HuH-7.5 (cell line): ENCODE results near the gene ZBTB46.

Experiments
- DNase-seq: peaks from one replicate; pipeline ENCODE4 v3.0.0; 2011; ENCODE audit warnings: low spot score

Gene ZBTB46

DNA sequence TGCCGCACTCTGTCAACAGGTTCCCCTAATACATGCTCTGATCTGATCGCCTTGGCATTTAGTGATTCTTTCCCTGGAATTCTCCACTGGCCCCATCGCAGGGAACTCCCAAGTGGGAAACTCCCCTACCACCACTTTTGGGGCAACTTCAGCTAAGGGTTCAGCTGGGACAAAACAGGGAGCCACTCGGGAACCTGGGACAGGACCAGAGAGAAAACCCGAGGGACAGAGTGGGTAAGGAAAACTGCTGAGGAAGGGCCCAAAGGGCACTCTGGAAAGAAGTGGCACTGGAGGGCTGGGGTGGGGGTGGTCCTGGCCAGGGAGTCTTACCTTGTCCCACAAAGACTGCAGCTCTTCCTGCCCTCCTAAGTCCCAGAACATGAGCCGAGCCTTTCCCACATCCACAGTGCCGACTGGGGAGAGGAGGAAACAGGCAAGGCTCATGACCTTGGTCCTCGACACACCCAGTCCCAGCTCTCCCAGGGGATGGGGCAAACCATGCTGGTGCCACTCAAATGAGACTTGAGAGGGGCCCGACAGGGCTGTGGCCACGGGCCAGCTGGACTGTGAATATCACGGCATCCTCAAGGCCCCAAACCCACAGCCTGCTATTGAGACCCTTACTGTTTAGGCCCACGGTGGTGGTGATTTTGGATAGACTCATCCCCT lies 124.9 kb downstream of the ZBTB46 start:
- DNase-seq: no peak

DNA sequence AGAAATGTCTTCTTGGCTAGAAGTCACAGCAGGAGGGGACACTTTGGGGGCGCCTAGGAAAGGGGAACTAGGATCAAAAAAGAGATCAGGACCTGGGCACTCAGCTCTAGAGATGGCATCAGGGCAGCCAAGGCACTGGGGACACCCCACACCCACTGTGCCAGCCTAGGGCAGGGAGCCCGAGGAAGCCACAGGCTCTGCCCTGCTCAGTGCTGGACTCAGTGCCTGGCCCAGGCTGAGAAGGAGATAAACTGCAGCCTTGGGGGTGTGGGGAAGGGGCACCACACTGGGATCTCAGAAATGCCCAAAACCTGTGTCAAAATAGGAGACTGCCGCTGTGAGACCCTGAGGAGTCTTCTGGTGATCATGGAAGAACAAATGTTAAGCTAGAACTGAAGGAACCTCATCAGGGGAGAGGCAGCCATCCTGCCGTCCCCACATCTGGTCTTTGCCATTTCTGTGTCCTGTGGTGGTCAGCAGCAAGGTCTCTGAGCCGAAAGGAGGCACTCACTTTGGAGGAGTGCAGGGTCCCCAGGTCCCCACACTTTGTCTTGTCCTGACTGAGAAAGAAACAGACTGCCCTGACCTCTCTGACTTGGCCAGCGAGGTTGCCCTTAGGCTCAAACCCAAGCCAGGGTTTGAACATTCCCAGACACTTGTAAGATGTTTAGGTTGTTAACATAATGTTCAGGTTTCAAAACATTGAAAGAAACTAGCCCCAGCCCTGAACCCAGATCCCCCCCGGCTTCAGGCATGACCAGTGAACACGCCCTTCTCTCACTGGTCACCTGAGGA lies 125.6 kb downstream of the ZBTB46 start:
- no peak for DNase-seq

DNA sequence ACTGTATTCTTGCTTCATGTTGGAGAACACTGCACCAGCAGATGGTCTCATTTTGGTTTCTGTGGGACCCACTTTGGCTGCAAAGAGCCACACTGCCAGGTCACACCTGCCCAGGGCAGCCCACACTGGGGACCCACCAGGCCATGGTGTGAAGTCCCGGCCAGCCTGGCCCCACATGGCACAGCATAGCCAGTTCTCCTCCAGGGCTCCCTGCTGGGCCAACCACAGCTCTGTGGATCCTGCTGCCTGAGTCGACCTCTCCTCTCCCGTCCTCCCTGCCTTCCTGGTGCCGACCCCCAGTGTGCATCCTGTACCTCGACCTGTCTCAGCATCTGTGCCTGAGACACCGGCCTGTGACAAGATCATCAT lies 126.3 kb downstream of the ZBTB46 start:
- DNase-seq: no peak

DNA sequence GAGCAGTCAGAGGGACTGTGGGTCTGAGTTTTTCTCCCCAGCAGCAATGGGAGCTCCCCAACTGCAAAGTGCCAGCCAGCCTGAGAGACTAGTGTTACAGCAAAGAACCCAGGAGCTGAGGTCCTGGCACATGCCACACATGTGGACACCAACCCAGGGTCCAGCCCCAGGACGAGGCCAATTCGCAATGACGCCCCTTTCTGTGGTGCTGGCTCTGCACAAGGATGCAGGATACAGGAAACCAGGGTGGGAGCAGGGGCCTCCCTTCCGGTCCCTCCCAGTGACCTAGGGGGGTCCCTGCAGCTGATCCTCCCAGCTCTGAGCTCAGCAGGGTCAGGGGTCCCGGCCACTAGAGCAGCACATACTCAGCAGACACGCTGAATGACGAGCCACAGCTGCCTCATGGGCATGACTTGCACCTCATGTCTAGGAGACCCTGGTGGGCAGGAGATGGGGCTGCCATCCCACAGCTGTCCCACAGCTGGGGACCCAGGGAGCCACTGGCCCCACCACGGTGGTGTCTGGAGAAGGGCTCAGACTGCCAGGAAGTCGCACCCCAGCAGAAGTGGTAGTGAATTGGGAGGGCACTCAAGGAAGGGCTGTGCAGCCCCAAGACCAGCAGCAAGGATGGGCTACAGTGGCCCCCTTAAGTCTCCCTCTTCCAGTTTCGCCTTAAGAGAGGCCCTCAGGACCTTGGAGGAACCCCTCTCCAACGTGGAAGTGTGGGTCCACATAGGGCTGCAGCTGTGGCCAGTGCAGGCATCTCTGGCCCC lies 126.9 kb downstream of the ZBTB46 start:
- DNase-seq: no peak

DNA sequence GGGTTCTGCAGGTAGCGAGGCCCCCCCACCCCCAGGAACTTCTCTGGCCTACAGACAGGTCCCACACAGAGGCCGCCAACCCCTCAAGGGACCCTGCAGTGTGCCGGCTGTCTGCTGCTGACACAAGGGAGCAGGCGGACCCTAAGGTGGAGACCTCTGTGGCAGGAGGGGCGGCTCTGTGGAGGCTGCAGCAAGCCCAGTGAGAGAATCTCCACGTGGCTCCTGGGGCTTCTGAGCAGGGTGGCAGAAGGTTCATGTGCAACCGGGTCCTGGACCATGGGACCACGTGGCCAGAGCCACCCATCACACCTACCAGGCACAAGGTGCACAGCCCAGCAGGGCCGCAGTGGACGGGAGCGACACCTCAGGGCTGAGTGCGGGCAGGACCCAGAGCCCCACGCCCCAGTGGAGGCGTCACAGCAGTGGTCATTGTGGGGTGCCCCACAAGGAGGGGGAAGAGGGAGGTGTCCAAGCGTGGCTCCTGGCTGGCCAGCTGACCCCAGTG lies 127.5 kb downstream of the ZBTB46 start:
- no peak for DNase-seq

DNA sequence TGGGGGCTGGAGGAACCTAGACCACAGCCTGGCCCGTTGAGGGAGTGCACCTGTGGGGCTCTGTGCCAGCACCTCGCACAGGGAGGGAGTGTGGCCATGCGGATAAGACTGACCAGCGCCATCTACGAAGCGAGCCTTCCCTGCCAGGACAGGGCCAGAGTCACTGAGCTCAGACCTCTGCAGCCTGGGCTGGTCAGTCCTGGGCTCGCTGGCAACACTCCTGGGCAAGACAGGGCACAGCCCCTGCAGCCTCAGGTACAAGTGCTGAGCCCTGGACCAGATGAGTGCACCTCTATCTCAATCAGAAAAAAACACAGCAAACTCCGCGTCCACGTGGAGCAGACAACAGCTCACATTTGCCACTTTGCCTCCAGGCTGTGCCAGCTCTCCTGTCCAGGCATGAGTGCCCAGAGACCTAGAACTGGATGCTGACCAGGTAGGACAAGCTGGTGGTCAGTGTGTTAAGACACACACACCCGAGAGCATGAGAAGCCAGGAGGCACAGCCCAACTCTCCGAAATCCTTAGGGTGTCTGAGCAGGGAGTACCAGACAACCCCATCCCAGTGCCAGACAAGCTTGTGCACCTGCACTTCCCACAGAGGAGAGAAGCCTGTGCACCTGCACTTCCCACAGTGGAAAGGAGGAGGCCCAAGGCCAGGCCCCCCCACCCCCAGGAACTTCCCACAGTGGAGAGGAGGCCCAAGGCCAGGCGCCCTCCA lies 128.2 kb downstream of the ZBTB46 start:
- DNase-seq: no peak

DNA sequence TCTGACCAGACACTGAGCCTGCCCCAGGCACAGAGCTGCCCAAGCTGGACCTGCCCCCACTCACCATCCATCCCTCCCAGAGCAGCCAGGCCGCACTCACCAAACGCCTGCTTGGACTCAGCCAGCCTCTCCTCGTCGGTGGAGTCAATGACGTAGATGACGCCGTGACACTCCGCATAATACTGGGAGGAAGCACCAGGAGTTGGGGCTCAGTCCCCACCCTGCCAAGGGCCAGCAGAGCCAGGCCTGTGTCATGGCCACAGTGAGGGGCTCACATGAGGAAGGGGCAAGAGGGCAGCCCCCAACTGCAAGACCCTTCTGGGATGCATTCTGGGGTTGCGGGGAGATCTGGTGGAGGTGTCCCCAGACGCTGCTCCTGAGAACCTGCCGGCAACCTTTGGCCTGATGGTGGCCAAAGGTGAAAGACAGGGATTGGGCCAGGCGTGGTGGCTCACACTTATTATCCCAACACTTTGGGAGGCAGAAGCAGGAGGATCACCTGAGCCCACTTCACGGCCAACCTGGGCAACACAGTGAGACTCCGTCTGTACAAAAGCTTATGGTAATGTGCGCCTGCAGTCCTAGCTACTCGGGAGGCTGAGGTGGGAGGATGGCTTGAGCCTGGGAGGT lies 128.9 kb downstream of the ZBTB46 start:
- DNase-seq: no peak

DNA sequence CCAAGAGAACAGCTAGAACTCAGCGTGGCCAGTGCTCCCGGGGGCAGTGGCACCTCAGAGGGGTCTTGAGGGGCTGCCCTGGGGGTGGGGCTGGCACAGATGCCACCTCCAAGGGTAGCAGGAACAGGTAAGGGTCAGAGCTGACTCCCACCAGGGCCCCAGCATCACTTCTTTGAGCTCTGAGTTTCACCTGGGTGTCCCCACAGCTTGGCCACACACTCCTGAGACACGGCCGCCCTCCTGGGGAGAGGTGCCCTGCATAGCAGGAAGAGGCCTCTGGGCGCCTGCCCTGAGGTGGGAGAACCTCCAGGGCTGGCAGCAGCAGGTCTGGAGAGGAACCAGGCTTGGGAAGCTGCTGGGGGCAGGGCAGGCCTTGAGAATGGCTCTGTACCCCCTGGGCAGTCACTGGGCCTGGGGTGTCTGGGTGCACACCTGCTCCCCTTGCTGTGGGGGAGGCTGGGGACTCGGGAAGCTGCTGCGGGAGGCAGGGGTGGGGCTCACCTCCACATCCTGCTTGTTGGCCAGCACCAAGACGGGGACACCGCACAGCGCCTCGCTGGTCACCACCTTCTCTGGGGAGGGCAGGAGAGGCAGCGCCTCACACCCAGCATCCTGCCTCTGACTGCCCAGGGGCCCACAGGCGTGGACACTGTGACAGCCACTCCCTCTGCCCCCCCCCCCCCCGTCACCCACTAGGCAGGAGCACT lies 129.6 kb downstream of the ZBTB46 start:
- DNase-seq: peak; percentile 22

DNA sequence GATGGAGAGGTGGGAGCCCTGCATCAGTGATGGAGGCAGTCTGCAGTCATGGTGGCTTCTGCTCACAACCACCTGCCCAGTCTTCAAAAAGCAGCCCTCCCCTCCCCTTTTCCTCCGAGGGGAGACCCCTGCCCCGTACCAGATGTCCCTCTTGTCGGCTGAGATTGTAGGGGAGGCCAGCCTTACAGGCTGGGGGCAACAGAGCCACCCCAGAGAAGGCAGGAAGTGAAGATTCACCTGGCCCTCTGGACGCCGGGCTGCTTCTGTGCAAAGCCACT lies 130.1 kb downstream of the ZBTB46 start:
- DNase-seq: no peak

DNA sequence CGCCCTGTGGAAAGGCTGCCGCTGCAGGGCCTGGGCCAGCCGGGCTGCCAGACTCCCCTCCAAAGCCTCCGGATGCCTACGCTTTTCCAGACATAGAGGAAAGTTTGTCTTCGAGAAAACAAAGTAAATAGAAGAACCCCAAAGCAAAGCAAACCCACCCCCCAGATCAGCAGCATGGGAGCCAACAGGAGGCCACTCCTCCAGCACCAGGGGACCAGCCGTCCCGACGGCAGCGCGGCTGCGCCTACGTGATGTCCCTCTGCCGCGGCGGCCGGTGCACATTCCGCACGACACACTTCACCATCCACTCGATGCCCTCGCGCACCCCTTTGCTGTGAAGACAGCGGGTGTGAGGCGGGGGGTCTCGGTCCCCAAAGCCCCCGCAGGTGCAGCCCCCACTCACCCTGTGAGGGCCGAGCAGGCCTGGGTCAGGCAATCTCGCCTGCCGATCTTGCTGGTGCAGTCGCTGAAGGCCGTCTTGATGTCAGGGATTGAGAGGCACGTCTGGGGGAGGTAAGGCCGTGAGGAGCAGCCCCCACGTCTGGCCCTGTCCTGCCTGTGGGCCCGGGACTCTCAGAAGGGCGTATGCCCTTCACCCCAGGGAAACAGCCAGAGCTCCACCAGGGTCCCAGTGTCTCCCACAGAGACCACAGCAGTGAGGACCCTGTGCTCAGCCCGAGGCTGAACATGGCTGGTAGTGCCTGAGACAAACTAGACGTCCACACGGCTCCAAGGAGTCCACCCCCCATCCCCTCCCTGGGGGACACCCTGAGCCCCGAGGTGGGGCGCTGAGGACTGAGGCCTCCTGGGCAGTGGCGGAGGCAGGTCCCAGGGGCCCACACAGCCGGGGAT lies 130.6 kb downstream of the ZBTB46 start:
- peak; percentile 25 for DNase-seq

DNA sequence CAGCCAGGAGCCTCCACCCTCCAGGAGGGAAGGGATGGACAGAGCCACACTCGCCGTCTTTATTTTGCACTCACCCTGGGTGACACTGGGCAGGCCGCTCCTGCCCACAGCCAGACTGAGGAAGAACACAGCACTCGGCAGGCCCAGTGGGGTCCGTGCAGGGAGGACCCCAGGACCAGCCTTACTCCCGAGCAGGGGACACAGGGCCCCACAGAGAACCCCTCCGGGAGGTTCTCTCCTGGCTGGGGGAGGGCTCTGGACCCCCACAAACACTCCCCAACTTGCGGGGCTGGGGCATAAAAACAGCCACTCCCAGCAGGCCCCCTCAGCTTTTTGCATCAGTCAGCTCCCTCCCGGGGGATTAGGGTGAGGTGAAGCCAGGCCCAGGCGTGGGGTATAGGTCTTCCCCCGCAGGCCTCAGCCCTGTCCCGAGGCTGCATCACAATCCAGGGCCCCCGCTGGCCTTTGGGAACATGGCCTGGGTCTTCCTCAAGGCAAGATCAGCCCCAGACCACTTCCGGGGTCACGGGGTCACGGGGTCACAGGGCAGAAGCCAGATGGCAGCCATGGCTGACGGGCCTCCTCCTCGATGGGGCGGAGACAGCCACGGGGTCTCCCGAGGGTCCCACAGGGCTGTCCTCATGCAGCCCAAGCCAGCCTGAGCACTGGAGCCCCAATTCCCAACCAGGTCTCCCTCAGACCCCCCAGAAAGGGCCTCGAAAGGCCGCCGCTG lies 131.4 kb downstream of the ZBTB46 start:
- DNase-seq: peak; percentile 19

DNA sequence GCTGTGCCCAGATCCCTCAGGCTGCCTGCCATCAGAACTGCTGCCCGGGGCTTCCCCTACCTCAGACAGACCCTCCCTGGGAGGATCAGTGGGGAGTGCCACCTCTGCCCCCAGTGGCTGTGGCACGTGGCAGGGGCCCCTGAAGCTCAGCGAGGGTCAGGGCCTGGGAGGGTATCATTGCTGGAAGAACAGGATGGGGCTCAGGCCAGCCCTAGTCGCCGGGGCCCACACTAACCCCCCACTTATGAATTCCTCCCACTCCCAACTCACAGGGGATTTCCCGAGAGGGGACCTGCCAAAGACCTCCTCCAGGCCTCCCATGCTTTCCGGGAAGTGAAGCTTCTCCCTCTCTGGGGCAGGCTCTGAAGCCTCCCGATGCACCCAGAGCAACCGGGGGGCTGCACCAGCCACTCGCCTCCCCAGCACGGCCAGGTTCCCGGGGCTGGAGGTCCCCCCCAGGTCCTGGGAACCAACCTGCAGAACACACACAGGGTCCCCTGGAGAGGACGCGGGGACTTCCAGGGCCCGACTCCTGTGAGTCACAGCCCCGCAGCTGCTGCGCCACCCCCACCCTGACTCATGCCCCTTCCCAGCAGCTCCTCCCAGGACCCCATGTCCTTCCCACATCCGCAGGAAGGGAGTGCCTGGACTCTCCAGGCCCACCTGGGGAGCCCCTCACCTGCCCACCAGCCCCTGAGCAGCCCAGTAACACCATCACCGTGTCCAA lies 132.2 kb downstream of the ZBTB46 start:
- peak; percentile 54 for DNase-seq

DNA sequence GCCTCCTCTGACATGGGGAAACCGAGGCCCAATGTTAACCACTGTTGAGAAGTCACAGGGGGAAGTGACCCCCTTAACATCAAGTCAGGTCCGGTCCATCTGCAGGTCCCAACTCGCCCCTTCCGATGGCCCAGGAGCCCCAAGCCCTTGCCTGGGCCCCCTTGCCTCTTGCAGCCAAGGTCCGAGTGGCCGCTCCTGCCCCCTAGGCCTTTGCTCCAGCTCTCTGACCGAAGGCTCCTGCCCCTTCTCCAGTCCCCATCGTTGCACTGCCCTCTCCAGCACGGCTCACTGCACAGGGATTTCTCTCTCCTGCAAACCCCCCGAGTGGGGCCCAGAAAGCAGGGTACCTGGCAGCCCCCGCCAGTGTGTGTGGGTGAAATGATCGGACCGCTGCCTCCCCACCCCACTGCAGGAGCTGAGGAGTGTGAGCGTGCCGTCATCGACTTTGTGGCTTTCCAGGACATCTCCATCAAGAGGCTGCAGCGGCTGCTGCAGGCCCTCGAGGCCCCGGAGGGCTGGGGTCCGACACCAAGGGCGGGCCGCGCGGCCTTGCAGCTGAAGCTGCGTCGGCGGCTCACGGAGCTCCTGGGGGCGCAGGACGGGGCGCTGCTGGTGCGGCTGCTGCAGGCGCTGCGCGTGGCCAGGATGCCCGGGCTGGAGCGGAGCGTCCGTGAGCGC lies 133.1 kb downstream of the ZBTB46 start:
- peak; percentile 52 for DNase-seq

DNA sequence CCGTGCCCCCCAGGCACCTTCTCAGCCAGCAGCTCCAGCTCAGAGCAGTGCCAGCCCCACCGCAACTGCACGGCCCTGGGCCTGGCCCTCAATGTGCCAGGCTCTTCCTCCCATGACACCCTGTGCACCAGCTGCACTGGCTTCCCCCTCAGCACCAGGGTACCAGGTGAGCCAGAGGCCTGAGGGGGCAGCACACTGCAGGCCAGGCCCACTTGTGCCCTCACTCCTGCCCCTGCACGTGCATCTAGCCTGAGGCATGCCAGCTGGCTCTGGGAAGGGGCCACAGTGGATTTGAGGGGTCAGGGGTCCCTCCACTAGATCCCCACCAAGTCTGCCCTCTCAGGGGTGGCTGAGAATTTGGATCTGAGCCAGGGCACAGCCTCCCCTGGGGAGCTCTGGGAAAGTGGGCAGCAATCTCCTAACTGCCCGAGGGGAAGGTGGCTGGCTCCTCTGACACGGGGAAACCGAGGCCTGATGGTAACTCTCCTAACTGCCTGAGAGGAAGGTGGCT lies 133.7 kb downstream of the ZBTB46 start:
- DNase-seq: peak; percentile 29

DNA sequence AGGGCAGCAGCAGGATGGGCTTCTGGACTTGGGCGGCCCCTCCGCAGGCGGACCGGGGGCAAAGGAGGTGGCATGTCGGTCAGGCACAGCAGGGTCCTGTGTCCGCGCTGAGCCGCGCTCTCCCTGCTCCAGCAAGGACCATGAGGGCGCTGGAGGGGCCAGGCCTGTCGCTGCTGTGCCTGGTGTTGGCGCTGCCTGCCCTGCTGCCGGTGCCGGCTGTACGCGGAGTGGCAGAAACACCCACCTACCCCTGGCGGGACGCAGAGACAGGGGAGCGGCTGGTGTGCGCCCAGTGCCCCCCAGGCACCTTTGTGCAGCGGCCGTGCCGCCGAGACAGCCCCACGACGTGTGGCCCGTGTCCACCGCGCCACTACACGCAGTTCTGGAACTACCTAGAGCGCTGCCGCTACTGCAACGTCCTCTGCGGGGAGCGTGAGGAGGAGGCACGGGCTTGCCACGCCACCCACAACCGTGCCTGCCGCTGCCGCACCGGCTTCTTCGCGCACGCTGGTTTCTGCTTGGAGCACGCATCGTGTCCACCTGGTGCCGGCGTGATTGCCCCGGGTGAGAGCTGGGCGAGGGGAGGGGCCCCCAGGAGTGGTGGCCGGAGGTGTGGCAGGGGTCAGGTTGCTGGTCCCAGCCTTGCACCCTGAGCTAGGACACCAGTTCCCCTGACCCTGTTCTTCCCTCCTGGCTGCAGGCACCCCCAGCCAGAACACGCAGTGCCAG lies 134.3 kb downstream of the ZBTB46 start, which contains the start of gene TNFRSF6B:
Gene TNFRSF6B, plus strand, starts transcription at position 25 of the 729 bp plus-strand sequence. Its CDS starts 116 bp downstream, at position 141.
- no peak for DNase-seq

DNA sequence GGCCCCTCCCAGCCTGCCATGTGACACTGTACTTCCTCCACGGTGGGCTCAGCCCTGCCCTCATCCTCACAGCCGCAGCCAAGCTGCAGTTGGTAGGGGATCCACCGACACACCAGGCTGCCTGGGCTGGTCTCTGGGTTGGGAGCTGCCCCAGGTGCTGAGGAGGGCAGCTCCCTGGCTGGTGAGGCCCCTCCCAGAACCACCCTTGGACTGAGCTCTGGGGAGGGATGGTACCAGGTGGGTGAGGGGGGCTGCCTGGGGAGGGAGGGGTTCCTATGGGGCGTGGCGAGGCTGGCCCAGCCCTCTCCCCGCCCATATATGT lies 134.8 kb downstream of the ZBTB46 start:
- no peak for DNase-seq
